ENCODE data around the gene OSTM1. TPM values are rescaled to one million over a fixed set of nuclear protein-coding genes. Genes with fewer than 3 reads are reported as not detected.

Gene OSTM1
- total RNA-seq, 2 donors from 2014 or later: 44.6 to 73.1 TPM

GRCh38 chr6:108029226-108029921 is 45.2 kb downstream of the OSTM1 start:
- H3K4me3 ChIP-seq: no peak overlapping the region
- no peaks in the 10 kb centered on the region for H3K4me1 ChIP-seq (replicated peaks)
- no peaks in the 10 kb centered on the region for H3K27me3 ChIP-seq (replicated peaks; ENCODE audit: insufficient read depth)
- H3K9me3 ChIP-seq: no peaks in the 10 kb centered on the region
- TF ChIP-seq POLR2AphosphoS5 (IDR thresholded peaks at IDR 0.05) (no peak), CTCF (IDR thresholded peaks at IDR 0.05) (no peak), POLR2A (IDR thresholded peaks at IDR 0.05) (no peak)
- WGBS: 61% methylated on average over 6 of the region's 6 CpGs
- H3K36me3 ChIP-seq: no peaks in the 10 kb centered on the region
- intact Hi-C loops (cut with DNase I): no loop called here
- no peak for DNase-seq (ENCODE audit: low spot score)
- no peak overlapping the region for H3K27ac ChIP-seq

- H3K27me3 ChIP-seq (replicated peaks; ENCODE audit: insufficient read depth): no peaks in the 10 kb centered on the region
- no peaks in the 10 kb centered on the region for H3K4me1 ChIP-seq (replicated peaks)
- DNase-seq (ENCODE audit: low spot score): no peak
- 58% methylated on average over 3 of the region's 3 CpGs for WGBS
- no peak overlapping the region for H3K4me3 ChIP-seq
- H3K27ac ChIP-seq: no peak overlapping the region
- no peak for TF ChIP-seq POLR2AphosphoS5 (IDR thresholded peaks at IDR 0.05)
- no peak for TF ChIP-seq CTCF (IDR thresholded peaks at IDR 0.05)
- no peak for TF ChIP-seq POLR2A (IDR thresholded peaks at IDR 0.05)
- intact Hi-C loops (cut with DNase I): no loop called here
- no peaks in the 10 kb centered on the region for H3K36me3 ChIP-seq
- no peaks in the 10 kb centered on the region for H3K9me3 ChIP-seq
Measured at GRCh38 chr6:108027594-108027993, 46.9 kb downstream of the OSTM1 start.

GRCh38 chr6:108027056-108027455 is 47.5 kb downstream of the OSTM1 start:
- no peaks in the 10 kb centered on the region for H3K36me3 ChIP-seq
- no peak for TF ChIP-seq CTCF (IDR thresholded peaks at IDR 0.05)
- no peak for TF ChIP-seq POLR2A (IDR thresholded peaks at IDR 0.05)
- TF ChIP-seq POLR2AphosphoS5 (IDR thresholded peaks at IDR 0.05): no peak
- H3K4me3 ChIP-seq: no peak overlapping the region
- H3K9me3 ChIP-seq: no peaks in the 10 kb centered on the region
- no peak for DNase-seq (ENCODE audit: low spot score)
- no peaks in the 10 kb centered on the region for H3K4me1 ChIP-seq (replicated peaks)
- no peaks in the 10 kb centered on the region for H3K27me3 ChIP-seq (replicated peaks; ENCODE audit: insufficient read depth)
- H3K27ac ChIP-seq: no peak overlapping the region
- intact Hi-C loops (cut with DNase I): no loop called here
- WGBS: 69% methylated on average over 3 of the region's 3 CpGs

- intact Hi-C loops (cut with DNase I): no loop called here
- no peak for DNase-seq (ENCODE audit: low spot score)
- no peak overlapping the region for H3K4me3 ChIP-seq
- H3K9me3 ChIP-seq: no peaks in the 10 kb centered on the region
- no peaks in the 10 kb centered on the region for H3K36me3 ChIP-seq
- no peak for TF ChIP-seq CTCF (IDR thresholded peaks at IDR 0.05)
- no peak for TF ChIP-seq POLR2AphosphoS5 (IDR thresholded peaks at IDR 0.05)
- no peak for TF ChIP-seq POLR2A (IDR thresholded peaks at IDR 0.05)
- 93% methylated on average over 6 of the region's 6 CpGs for WGBS
- no peak overlapping the region for H3K27ac ChIP-seq
- no peaks in the 10 kb centered on the region for H3K4me1 ChIP-seq (replicated peaks)
- H3K27me3 ChIP-seq (replicated peaks; ENCODE audit: insufficient read depth): no peaks in the 10 kb centered on the region
Measured at GRCh38 chr6:108024427-108025073, 50.0 kb downstream of the OSTM1 start.

Data from prostate gland (tissue), 2 donors.